ENCODE results near the gene KRTAP9-3.
"Not testable (repeated sequence)": the region's sequence is repeated elsewhere in the genome, so short reads cannot be mapped to it uniquely, and the experiment has no call there.

The KRTAP9-3 gene

GRCh38 chr17:41232399-41233105 lies at the start of gene KRTAP9-3:
KRTAP9-3 (plus strand) TSS chr17:41232449; CDS start chr17:41232502, 53 bp downstream.
- not testable (repeated sequence) for DNase-seq (ENCODE audit: low read depth)

- DNase-seq (ENCODE audit: low read depth), result no peak
Observed at GRCh38 chr17:41184480-41184961, 47.7 kb upstream of the KRTAP9-3 start, which contains the start of gene KRTAP4-1. KRTAP4-1 (minus strand) TSS chr17:41184911; CDS start chr17:41184854, 57 bp downstream.

- DNase-seq (ENCODE audit: low read depth), result no peak
Observed at GRCh38 chr17:41185001-41185400, 47.2 kb upstream of the KRTAP9-3 start.

GRCh38 chr17:41186872-41187271 lies 45.4 kb upstream of the KRTAP9-3 start:
- DNase-seq (ENCODE audit: low read depth), result no peak

GRCh38 chr17:41189837-41190318 lies 42.4 kb upstream of the KRTAP9-3 start, which contains the start of gene KRTAP9-1:
KRTAP9-1 (plus strand) TSS chr17:41189887; CDS start chr17:41189887, 0 bp downstream.
- DNase-seq (ENCODE audit: low read depth), result not testable (repeated sequence)

- DNase-seq (ENCODE audit: low read depth), result no peak
Observed at GRCh38 chr17:41190328-41190727, 41.9 kb upstream of the KRTAP9-3 start.

GRCh38 chr17:41196068-41196467 lies 36.2 kb upstream of the KRTAP9-3 start:
- no peak for DNase-seq (ENCODE audit: low read depth)

GRCh38 chr17:41199421-41200078 lies 32.7 kb upstream of the KRTAP9-3 start:
- DNase-seq (ENCODE audit: low read depth), result no peak

GRCh38 chr17:41211845-41212466 lies 20.3 kb upstream of the KRTAP9-3 start:
- DNase-seq (ENCODE audit: low read depth), result no peak

- no peak for DNase-seq (ENCODE audit: low read depth)
Observed at GRCh38 chr17:41212524-41213169, 19.6 kb upstream of the KRTAP9-3 start.

GRCh38 chr17:41215681-41216080 lies 16.6 kb upstream of the KRTAP9-3 start:
- no peak for DNase-seq (ENCODE audit: low read depth)

- no peak for DNase-seq (ENCODE audit: low read depth)
Observed at GRCh38 chr17:41223821-41224220, 8.4 kb upstream of the KRTAP9-3 start.

- no peak for DNase-seq (ENCODE audit: low read depth)
Observed at GRCh38 chr17:41226051-41226450, 6.2 kb upstream of the KRTAP9-3 start.

- not testable (repeated sequence) for DNase-seq (ENCODE audit: low read depth)
Observed at GRCh38 chr17:41226598-41227095, 5.6 kb upstream of the KRTAP9-3 start, which contains the start of gene KRTAP9-2. KRTAP9-2 (plus strand) TSS chr17:41226648; CDS start chr17:41226655, 7 bp downstream.

GRCh38 chr17:41230094-41230493 lies 2.2 kb upstream of the KRTAP9-3 start:
- no peak for DNase-seq (ENCODE audit: low read depth)

GRCh38 chr17:41231731-41232130 lies 518 bp upstream of the KRTAP9-3 start:
- no peak for DNase-seq (ENCODE audit: low read depth)

GRCh38 chr17:41237116-41237515 lies 4.9 kb downstream of the KRTAP9-3 start:
- not testable (repeated sequence) for DNase-seq (ENCODE audit: low read depth)

- not testable (repeated sequence) for DNase-seq (ENCODE audit: low read depth)
Observed at GRCh38 chr17:41237949-41238437, 5.7 kb downstream of the KRTAP9-3 start, which contains the start of gene KRTAP9-8. KRTAP9-8 (plus strand) TSS chr17:41237999; CDS start chr17:41238052, 53 bp downstream.

- DNase-seq (ENCODE audit: low read depth), result not testable (repeated sequence)
Observed at GRCh38 chr17:41246995-41247787, 14.9 kb downstream of the KRTAP9-3 start.

GRCh38 chr17:41249637-41250240 lies 17.5 kb downstream of the KRTAP9-3 start, which contains the start of gene KRTAP9-4:
KRTAP9-4 (plus strand) TSS chr17:41249687; CDS start chr17:41249721, 34 bp downstream.
- not testable (repeated sequence) for DNase-seq (ENCODE audit: low read depth)

Data from stimulated activated CD8-positive, alpha-beta memory T cell treated with anti-CD3 and anti-CD28 coated beads, Interleukin-15, amount 100 ng/mL, for 1 hour (primary cell).